IPS-15b (cell line): ENCODE data around the gene RAB15.

ENCODE experiments used
- H3K27me3 ChIP-seq: one replicate; pipeline ENCODE4 v1.6.1; 2013; ENCODE audit warnings: low read length; ENCODE audit not compliant: control insufficient read depth, insufficient read depth
- H3K36me3 ChIP-seq: one replicate; pipeline ENCODE4 v1.6.1; 2013; ENCODE audit warnings: low read length; ENCODE audit not compliant: control insufficient read depth, insufficient read depth
- H3K4me1 ChIP-seq: one replicate; pipeline ENCODE4 v1.6.1; 2013; ENCODE audit warnings: mild to moderate bottlenecking, low read length; ENCODE audit not compliant: control insufficient read depth, insufficient read depth
- H3K4me3 ChIP-seq: one replicate; pipeline ENCODE4 v1.5.1; 2013; ENCODE audit warnings: low read depth, low read length
- H3K9ac ChIP-seq: one replicate; pipeline ENCODE4 v1.6.1; 2013; ENCODE audit warnings: low read depth, mild to moderate bottlenecking, low read length
- H3K9me3 ChIP-seq: one replicate; pipeline ENCODE4 v1.6.1; 2013; ENCODE audit warnings: mild to moderate bottlenecking, low read length; ENCODE audit not compliant: control insufficient read depth, insufficient read depth

Gene RAB15

GRCh38 chr14:64986648-64987437 is 14.7 kb upstream of the RAB15 start, which contains the start of gene FNTB:
Gene FNTB (plus strand): TSS chr14:64986895. CDS start chr14:64986954, 59 bp downstream.
- Histone ChIP-seq H3K9me3 (no peaks in the 10 kb centered on the region), H3K4me1 (no peaks in the 10 kb centered on the region), H3K36me3 (no peaks in the 10 kb centered on the region), H3K4me3 (peak within 1 kb of the TSS; percentile 92), H3K9ac (peak within 1 kb of the TSS; percentile 95), H3K27me3 (peaks cover 3% of the 10 kb centered on the region)

- Histone ChIP-seq H3K4me3 (peak overlapping the region; percentile 48), H3K36me3 (no peaks in the 10 kb centered on the region), H3K9me3 (no peaks in the 10 kb centered on the region)
These were observed 11.5 kb upstream of the RAB15 start for GRCh38 chr14:64983439-64984310.

GRCh38 chr14:64979336-64980074 is 7.4 kb upstream of the RAB15 start:
- Histone ChIP-seq H3K27me3 (no peaks in the 10 kb centered on the region), H3K4me3 (no peak overlapping the region), H3K36me3 (no peaks in the 10 kb centered on the region), H3K9me3 (no peaks in the 10 kb centered on the region), H3K4me1 (peaks cover 6% of the 10 kb centered on the region), H3K9ac (no peak overlapping the region)

More at GRCh38 chr14:64983439-64984310, 11.5 kb upstream of the RAB15 start:
- peaks cover 3% of the 10 kb centered on the region for H3K4me1 ChIP-seq
- H3K9ac ChIP-seq: no peak overlapping the region
- peaks cover 3% of the 10 kb centered on the region for H3K27me3 ChIP-seq

DNA sequence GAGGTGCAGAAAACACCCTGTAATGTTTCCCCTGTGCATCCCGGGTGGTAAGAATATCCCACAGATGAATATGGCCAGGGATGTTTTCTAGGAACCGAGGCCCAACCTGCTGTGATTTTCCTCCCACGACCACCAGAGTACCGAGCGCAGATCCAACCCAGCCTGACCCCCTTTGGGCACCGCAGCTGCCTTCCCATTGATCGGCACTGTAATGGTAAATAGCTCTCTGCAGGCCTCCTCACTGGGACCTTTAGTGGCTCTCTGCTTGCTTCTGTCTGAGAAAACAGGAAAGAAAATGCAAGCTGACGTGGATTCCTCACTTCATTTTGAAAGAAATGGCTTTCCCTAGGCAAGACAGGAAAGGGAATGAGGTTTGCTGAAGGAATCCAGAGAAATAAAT is 2.4 kb upstream of the RAB15 start:
- Histone ChIP-seq H3K9me3 (no peaks in the 10 kb centered on the region), H3K9ac (no peak overlapping the region), H3K4me1 (peaks cover 16% of the 10 kb centered on the region), H3K4me3 (peak overlapping the region; percentile 26), H3K27me3 (no peaks in the 10 kb centered on the region), H3K36me3 (no peaks in the 10 kb centered on the region)

GRCh38 chr14:64973826-64974225 is 1.7 kb upstream of the RAB15 start:
- no peaks in the 10 kb centered on the region for H3K36me3 ChIP-seq
- H3K4me3 ChIP-seq: no peak overlapping the region
- peaks cover 17% of the 10 kb centered on the region for H3K4me1 ChIP-seq
- no peak overlapping the region for H3K9ac ChIP-seq
- H3K27me3 ChIP-seq: no peaks in the 10 kb centered on the region
- H3K9me3 ChIP-seq: no peaks in the 10 kb centered on the region

DNA sequence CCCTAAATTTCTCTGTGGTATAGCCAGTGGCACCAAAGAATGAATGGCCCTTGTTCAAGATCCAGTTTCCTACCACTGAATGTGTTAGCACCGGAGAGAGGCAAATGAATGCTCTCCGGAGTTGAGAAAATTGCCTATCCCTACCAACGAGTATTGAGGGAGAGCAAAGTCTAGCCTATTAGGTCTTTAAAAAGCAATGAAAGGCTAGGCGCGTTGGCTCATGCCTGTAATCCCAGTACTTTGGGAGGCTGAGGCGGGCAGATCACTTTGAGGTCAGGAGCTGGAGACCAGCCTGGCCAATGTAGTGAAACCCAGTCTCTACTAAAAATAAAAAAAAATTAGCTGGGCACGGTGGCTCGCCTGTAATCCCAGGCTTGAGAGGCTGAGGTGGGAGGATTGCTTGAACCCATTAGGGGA is 898 bp upstream of the RAB15 start:
- peaks cover 19% of the 10 kb centered on the region for H3K4me1 ChIP-seq
- no peaks in the 10 kb centered on the region for H3K36me3 ChIP-seq
- no peak overlapping the region for H3K9ac ChIP-seq
- H3K27me3 ChIP-seq: no peaks in the 10 kb centered on the region
- no peaks in the 10 kb centered on the region for H3K9me3 ChIP-seq
- peak overlapping the region; percentile 74 for H3K4me3 ChIP-seq

- peak overlapping the region; percentile 74 for H3K4me3 ChIP-seq
- H3K9me3 ChIP-seq: no peaks in the 10 kb centered on the region
- peaks cover 20% of the 10 kb centered on the region for H3K4me1 ChIP-seq
- H3K36me3 ChIP-seq: no peaks in the 10 kb centered on the region
- no peaks in the 10 kb centered on the region for H3K27me3 ChIP-seq
- no peak overlapping the region for H3K9ac ChIP-seq
These were observed 619 bp downstream of the RAB15 start for GRCh38 chr14:64971491-64971942.

DNA sequence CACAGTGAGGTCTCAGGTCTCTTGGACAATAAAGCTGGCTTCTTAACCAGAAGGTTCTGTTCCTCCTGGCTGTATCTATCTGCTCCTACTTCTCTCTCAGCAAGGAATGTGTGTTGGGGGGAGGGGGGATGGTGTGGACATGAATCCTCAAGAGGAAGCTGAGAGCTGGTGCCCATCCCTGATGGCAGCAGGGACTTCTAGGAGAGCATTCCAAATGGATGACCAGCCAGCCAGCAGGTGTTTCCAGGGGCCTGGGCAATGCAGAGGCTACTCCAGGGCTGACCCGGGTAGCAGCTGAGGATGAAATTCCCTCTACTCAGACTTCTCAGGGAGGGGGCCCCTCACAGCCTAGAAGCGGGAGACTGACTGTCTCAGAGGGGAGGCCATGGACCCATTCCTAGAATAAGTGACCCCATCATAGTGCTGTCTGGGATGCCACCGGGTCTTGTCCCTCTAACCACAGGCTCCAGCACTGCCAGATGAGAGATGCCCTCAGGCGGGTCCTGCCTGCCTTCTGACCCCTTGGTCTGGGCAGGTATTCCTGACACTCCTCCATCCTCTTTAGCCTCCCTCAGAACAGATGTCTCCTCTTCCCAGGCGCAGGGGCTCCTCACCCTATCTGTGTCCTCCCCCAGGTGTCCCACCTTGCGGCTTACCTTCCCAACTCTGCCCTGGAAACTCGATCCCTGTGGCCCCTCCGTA is 1.2 kb downstream of the RAB15 start:
- no peaks in the 10 kb centered on the region for H3K36me3 ChIP-seq
- H3K27me3 ChIP-seq: no peaks in the 10 kb centered on the region
- H3K9ac ChIP-seq: no peak overlapping the region
- H3K4me1 ChIP-seq: peaks cover 20% of the 10 kb centered on the region
- H3K4me3 ChIP-seq: peak overlapping the region; percentile 74
- H3K9me3 ChIP-seq: no peaks in the 10 kb centered on the region

DNA sequence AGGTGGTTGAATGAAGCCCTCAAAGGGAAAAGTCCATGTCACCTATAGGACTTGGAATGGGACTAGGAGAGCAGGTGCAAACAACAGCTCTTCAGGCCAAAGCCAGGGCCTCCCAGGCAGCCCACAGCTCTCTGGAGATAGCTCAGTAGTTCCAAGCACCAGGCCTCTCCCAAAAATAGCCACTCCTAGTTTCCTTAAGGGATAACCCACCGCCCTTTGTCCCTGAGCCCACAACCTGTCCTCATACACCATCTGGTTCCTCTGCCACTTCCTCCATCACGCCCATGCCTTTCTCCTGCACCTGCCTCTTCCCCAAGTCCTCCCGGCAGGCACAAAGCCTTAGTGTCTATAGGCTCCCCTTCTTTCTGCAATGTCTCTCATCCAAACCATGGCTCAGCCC is 2.1 kb downstream of the RAB15 start:
- no peak overlapping the region for H3K9ac ChIP-seq
- no peaks in the 10 kb centered on the region for H3K27me3 ChIP-seq
- H3K9me3 ChIP-seq: no peaks in the 10 kb centered on the region
- peaks cover 3% of the 10 kb centered on the region for H3K36me3 ChIP-seq
- no peak overlapping the region for H3K4me3 ChIP-seq
- peaks cover 20% of the 10 kb centered on the region for H3K4me1 ChIP-seq

DNA sequence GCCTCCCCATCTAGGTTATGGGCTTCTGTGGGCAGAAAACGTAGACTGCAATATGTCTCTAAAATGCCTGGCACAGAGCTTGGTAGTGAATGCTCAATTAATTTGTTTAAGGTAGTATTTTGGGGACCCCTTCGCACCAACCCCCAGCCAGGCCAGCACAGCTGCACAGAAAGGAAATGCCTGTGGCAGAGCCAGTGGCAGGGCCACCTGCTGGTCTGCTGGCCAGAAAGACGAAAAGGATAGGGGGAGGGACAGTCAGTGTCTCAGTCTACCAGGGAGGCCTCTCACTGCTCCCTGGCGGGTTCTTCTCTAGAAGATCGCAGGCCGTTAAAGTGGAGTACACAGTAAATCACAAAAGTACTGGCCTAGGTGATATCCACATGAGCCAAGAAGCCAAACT is 3.5 kb downstream of the RAB15 start:
- no peak overlapping the region for H3K9ac ChIP-seq
- H3K36me3 ChIP-seq: peaks cover 3% of the 10 kb centered on the region
- no peaks in the 10 kb centered on the region for H3K9me3 ChIP-seq
- H3K27me3 ChIP-seq: no peaks in the 10 kb centered on the region
- H3K4me3 ChIP-seq: no peak overlapping the region
- peaks cover 20% of the 10 kb centered on the region for H3K4me1 ChIP-seq

DNA sequence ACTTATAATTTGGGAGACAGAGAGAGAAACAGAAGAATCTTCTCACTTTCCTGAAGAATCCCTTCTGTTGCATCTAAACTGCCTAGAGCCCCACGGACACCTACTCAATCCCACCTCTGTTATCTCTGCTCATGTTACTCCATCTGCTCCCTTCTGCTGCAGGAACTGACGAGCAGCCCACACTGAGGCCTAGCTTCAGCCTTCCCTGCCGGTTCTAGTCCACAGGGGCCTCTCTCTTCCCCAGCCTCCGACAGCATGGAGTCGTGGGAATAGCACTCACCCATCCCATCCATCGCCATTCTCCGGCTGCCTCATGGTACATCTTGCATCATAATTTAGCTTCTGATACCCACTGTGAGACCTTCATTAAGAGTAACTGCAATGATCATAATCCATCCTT is 4.0 kb downstream of the RAB15 start:
- Histone ChIP-seq H3K27me3 (no peaks in the 10 kb centered on the region), H3K9me3 (no peaks in the 10 kb centered on the region), H3K4me1 (peaks cover 20% of the 10 kb centered on the region), H3K9ac (no peak overlapping the region), H3K4me3 (no peak overlapping the region), H3K36me3 (peaks cover 3% of the 10 kb centered on the region)
